Activated CD4-positive, alpha-beta T cell treated with anti-CD3 and anti-CD28 coated beads for 1 hour (primary cell): ENCODE results near the gene EZH1.

ENCODE experiments used
- DNase-seq: peaks from one replicate; pipeline ENCODE4 v3.0.0-alpha.2; 2020

The EZH1 gene

GRCh38 chr17:42744806-42745617, at the start of gene EZH1:
Gene EZH1, minus strand, starts transcription at chr17:42745040. Its CDS starts 16,099 bp downstream, at chr17:42728941.
- peak; percentile 89 for DNase-seq

- no peak for DNase-seq
These were observed 47.7 kb upstream of the EZH1 start for GRCh38 chr17:42792545-42792944.

- DNase-seq = no peak
These were observed 47.1 kb upstream of the EZH1 start for GRCh38 chr17:42791948-42792347.

GRCh38 chr17:42787266-42787665, 42.4 kb upstream of the EZH1 start:
- DNase-seq = no peak

- DNase-seq = no peak
These were observed 40.2 kb upstream of the EZH1 start for GRCh38 chr17:42784811-42785592.

- no peak for DNase-seq
These were observed 39.6 kb upstream of the EZH1 start for GRCh38 chr17:42784409-42784808.

GRCh38 chr17:42783791-42784138, 38.9 kb upstream of the EZH1 start:
- no peak for DNase-seq

GRCh38 chr17:42783062-42783790, 38.4 kb upstream of the EZH1 start:
- DNase-seq = no peak

- DNase-seq = no peak
These were observed 37.6 kb upstream of the EZH1 start for GRCh38 chr17:42782166-42783061.

GRCh38 chr17:42781639-42782165, 36.9 kb upstream of the EZH1 start:
- DNase-seq = no peak

GRCh38 chr17:42780851-42781638, 36.2 kb upstream of the EZH1 start:
- no peak for DNase-seq

GRCh38 chr17:42779936-42780850, 35.4 kb upstream of the EZH1 start, which contains the start of gene WNK4:
Gene WNK4, plus strand, starts transcription at chr17:42780610. Its CDS starts 89 bp downstream, at chr17:42780699.
- DNase-seq = no peak

- no peak for DNase-seq
These were observed 34.6 kb upstream of the EZH1 start for GRCh38 chr17:42779304-42779935.

GRCh38 chr17:42778570-42778969, 33.7 kb upstream of the EZH1 start:
- DNase-seq = no peak

GRCh38 chr17:42775534-42776098, 30.8 kb upstream of the EZH1 start:
- no peak for DNase-seq

- DNase-seq = no peak
These were observed 29.4 kb upstream of the EZH1 start for GRCh38 chr17:42774066-42774745.

- DNase-seq = peak; percentile 62
These were observed 28.6 kb upstream of the EZH1 start, which contains the start of gene VPS25 for GRCh38 chr17:42773290-42774035. Gene VPS25, plus strand, starts transcription at chr17:42773449. Its CDS starts 27 bp downstream, at chr17:42773476.

GRCh38 chr17:42772945-42773289, 28.1 kb upstream of the EZH1 start:
- no peak for DNase-seq
